Measurements from ENCODE around the gene ZNF860.
A peak's percentile ranks its signal among the peaks of the same experiment; 100 is the strongest.

The ZNF860 gene

GRCh38 chr3:31962801-31963205 lies 18.7 kb upstream of the ZNF860 start:
- H4K5ac ChIP-seq (ENCODE audit: low read length) = no peak overlapping the region
- H3K9ac ChIP-seq (ENCODE audit: low read length) = no peak overlapping the region
- no peak overlapping the region for H2BK15ac ChIP-seq (replicated peaks; ENCODE audit: low read depth)
- no peaks in the 10 kb centered on the region for H3K36me3 ChIP-seq (ENCODE audit: control insufficient read depth, insufficient read depth, low read length)
- DNase-seq = no peak
- no peaks in the 10 kb centered on the region for H3K79me1 ChIP-seq (ENCODE audit: low read length)
- H2BK120ac ChIP-seq (ENCODE audit: low read depth, low read length) = no peak overlapping the region
- H3K4me1 ChIP-seq (ENCODE audit: control insufficient read depth, low read depth, low read length) = peaks cover 15% of the 10 kb centered on the region
- H3K79me2 ChIP-seq (ENCODE audit: control insufficient read depth, insufficient read depth, low read length) = peaks cover 17% of the 10 kb centered on the region
- no peak overlapping the region for H3K4me3 ChIP-seq (ENCODE audit: low read length)
- no peak overlapping the region for H2AK5ac ChIP-seq (ENCODE audit: low read length)
- no peak overlapping the region for H3K27ac ChIP-seq (ENCODE audit: low read depth, low read length)
- no peak overlapping the region for H3K56ac ChIP-seq (ENCODE audit: low read length)
- H3K23ac ChIP-seq (ENCODE audit: low read length) = no peak overlapping the region
- no peaks in the 10 kb centered on the region for H3K27me3 ChIP-seq (ENCODE audit: insufficient read depth, low read length, poor library complexity)
- WGBS (ENCODE audit: extremely low coverage, insufficient coverage, low lambda C conversion rate) = no CpG with 5 or more reads among the region's 2 CpGs
- H3K4me2 ChIP-seq (ENCODE audit: low read length) = no peak overlapping the region
- no peak overlapping the region for H2BK5ac ChIP-seq (ENCODE audit: low read length)
- no peak overlapping the region for H3K18ac ChIP-seq (ENCODE audit: low read length)
- H3K4ac ChIP-seq (ENCODE audit: low read depth, low read length) = no peak overlapping the region
- no peak overlapping the region for H4K8ac ChIP-seq (ENCODE audit: low read depth, low read length)

GRCh38 chr3:31966978-31967591 lies 14.5 kb upstream of the ZNF860 start:
- no peaks in the 10 kb centered on the region for H3K79me1 ChIP-seq (ENCODE audit: low read length)
- H2AK5ac ChIP-seq (ENCODE audit: low read length) = no peak overlapping the region
- H2BK5ac ChIP-seq (ENCODE audit: low read length) = no peak overlapping the region
- peaks cover 17% of the 10 kb centered on the region for H3K79me2 ChIP-seq (ENCODE audit: control insufficient read depth, insufficient read depth, low read length)
- no peak overlapping the region for H3K23ac ChIP-seq (ENCODE audit: low read length)
- no peak overlapping the region for H3K9ac ChIP-seq (ENCODE audit: low read length)
- no peak overlapping the region for H3K27ac ChIP-seq (ENCODE audit: low read depth, low read length)
- no peak overlapping the region for H3K56ac ChIP-seq (ENCODE audit: low read length)
- no peaks in the 10 kb centered on the region for H3K27me3 ChIP-seq (ENCODE audit: insufficient read depth, low read length, poor library complexity)
- no CpG with 5 or more reads among the region's 4 CpGs for WGBS (ENCODE audit: extremely low coverage, insufficient coverage, low lambda C conversion rate)
- no peaks in the 10 kb centered on the region for H3K36me3 ChIP-seq (ENCODE audit: control insufficient read depth, insufficient read depth, low read length)
- H3K4me3 ChIP-seq (ENCODE audit: low read length) = no peak overlapping the region
- H3K4me1 ChIP-seq (ENCODE audit: control insufficient read depth, low read depth, low read length) = no peaks in the 10 kb centered on the region
- no peak overlapping the region for H3K18ac ChIP-seq (ENCODE audit: low read length)
- no peak overlapping the region for H2BK15ac ChIP-seq (replicated peaks; ENCODE audit: low read depth)
- H3K4me2 ChIP-seq (ENCODE audit: low read length) = no peak overlapping the region
- no peak overlapping the region for H3K4ac ChIP-seq (ENCODE audit: low read depth, low read length)
- no peak overlapping the region for H4K5ac ChIP-seq (ENCODE audit: low read length)
- no peak overlapping the region for H4K8ac ChIP-seq (ENCODE audit: low read depth, low read length)
- H2BK120ac ChIP-seq (ENCODE audit: low read depth, low read length) = no peak overlapping the region
- DNase-seq = no peak

GRCh38 chr3:31967592-31967991 lies 14.0 kb upstream of the ZNF860 start:
- WGBS (ENCODE audit: extremely low coverage, insufficient coverage, low lambda C conversion rate) = no CpG with 5 or more reads among the region's 2 CpGs
- H2BK120ac ChIP-seq (ENCODE audit: low read depth, low read length) = no peak overlapping the region

GRCh38 chr3:31968369-31968926 lies 13.1 kb upstream of the ZNF860 start:
- peaks cover 2% of the 10 kb centered on the region for H3K79me1 ChIP-seq (ENCODE audit: low read length)
- no peak overlapping the region for H3K4me3 ChIP-seq (ENCODE audit: low read length)
- no peak overlapping the region for H2BK15ac ChIP-seq (replicated peaks; ENCODE audit: low read depth)
- no peak overlapping the region for H2AK5ac ChIP-seq (ENCODE audit: low read length)
- no CpG with 5 or more reads among the region's 2 CpGs for WGBS (ENCODE audit: extremely low coverage, insufficient coverage, low lambda C conversion rate)
- H3K18ac ChIP-seq (ENCODE audit: low read length) = no peak overlapping the region
- H3K36me3 ChIP-seq (ENCODE audit: control insufficient read depth, insufficient read depth, low read length) = no peaks in the 10 kb centered on the region
- H3K27me3 ChIP-seq (ENCODE audit: insufficient read depth, low read length, poor library complexity) = no peaks in the 10 kb centered on the region
- no peak overlapping the region for H3K23ac ChIP-seq (ENCODE audit: low read length)
- H4K5ac ChIP-seq (ENCODE audit: low read length) = no peak overlapping the region
- no peak overlapping the region for H3K27ac ChIP-seq (ENCODE audit: low read depth, low read length)
- H3K56ac ChIP-seq (ENCODE audit: low read length) = no peak overlapping the region
- no peak overlapping the region for H3K4me2 ChIP-seq (ENCODE audit: low read length)
- peaks cover 20% of the 10 kb centered on the region for H3K79me2 ChIP-seq (ENCODE audit: control insufficient read depth, insufficient read depth, low read length)
- H3K4me1 ChIP-seq (ENCODE audit: control insufficient read depth, low read depth, low read length) = no peaks in the 10 kb centered on the region
- DNase-seq = no peak
- H2BK120ac ChIP-seq (ENCODE audit: low read depth, low read length) = no peak overlapping the region
- H4K8ac ChIP-seq (ENCODE audit: low read depth, low read length) = no peak overlapping the region
- no peak overlapping the region for H2BK5ac ChIP-seq (ENCODE audit: low read length)
- H3K9ac ChIP-seq (ENCODE audit: low read length) = no peak overlapping the region
- H3K4ac ChIP-seq (ENCODE audit: low read depth, low read length) = no peak overlapping the region

More at GRCh38 chr3:31967592-31967991, 14.0 kb upstream of the ZNF860 start:
- Histone ChIP-seq H3K4ac (ENCODE audit: low read depth, low read length) (no peak overlapping the region), H3K18ac (ENCODE audit: low read length) (no peak overlapping the region), H2AK5ac (ENCODE audit: low read length) (no peak overlapping the region), H3K27me3 (ENCODE audit: insufficient read depth, low read length, poor library complexity) (no peaks in the 10 kb centered on the region), H3K4me1 (ENCODE audit: control insufficient read depth, low read depth, low read length) (no peaks in the 10 kb centered on the region), H3K27ac (ENCODE audit: low read depth, low read length) (no peak overlapping the region), H3K56ac (ENCODE audit: low read length) (no peak overlapping the region), H3K36me3 (ENCODE audit: control insufficient read depth, insufficient read depth, low read length) (no peaks in the 10 kb centered on the region), H3K23ac (ENCODE audit: low read length) (no peak overlapping the region), H3K79me1 (ENCODE audit: low read length) (no peaks in the 10 kb centered on the region), H3K4me2 (ENCODE audit: low read length) (no peak overlapping the region), H3K79me2 (ENCODE audit: control insufficient read depth, insufficient read depth, low read length) (peaks cover 18% of the 10 kb centered on the region), H3K9ac (ENCODE audit: low read length) (no peak overlapping the region), H2BK15ac (replicated peaks; ENCODE audit: low read depth) (no peak overlapping the region), H4K5ac (ENCODE audit: low read length) (no peak overlapping the region), H3K4me3 (ENCODE audit: low read length) (no peak overlapping the region), H4K8ac (ENCODE audit: low read depth, low read length) (no peak overlapping the region), H2BK5ac (ENCODE audit: low read length) (no peak overlapping the region)
- DNase-seq = no peak

DNA sequence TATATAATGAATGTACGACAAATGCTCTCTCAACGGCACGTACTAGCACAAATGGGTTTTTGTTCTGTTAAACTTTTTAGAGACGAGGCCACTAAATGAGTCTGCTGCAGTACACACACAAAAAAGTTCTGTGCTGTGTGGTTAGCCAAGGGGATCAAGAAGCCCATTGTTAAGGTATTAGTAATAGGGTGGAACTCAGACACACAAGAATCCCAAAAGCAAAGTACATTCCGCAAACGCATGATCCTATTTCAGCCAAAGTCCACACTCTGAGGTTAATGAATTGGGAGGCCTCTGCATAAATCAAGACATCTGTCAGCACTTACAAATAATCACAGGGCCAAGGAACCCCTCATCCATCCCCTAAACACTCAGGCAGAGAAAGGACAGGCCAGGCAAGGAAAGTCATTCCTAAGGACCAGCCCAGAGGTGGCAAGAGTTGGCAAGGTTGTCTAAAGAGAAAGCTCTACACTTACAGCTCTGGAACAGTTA lies 12.6 kb upstream of the ZNF860 start:
- no peaks in the 10 kb centered on the region for H3K36me3 ChIP-seq (ENCODE audit: control insufficient read depth, insufficient read depth, low read length)
- no peak overlapping the region for H3K9ac ChIP-seq (ENCODE audit: low read length)
- peaks cover 25% of the 10 kb centered on the region for H3K79me2 ChIP-seq (ENCODE audit: control insufficient read depth, insufficient read depth, low read length)
- no peak overlapping the region for H3K4me2 ChIP-seq (ENCODE audit: low read length)
- no CpG with 5 or more reads among the region's 6 CpGs for WGBS (ENCODE audit: extremely low coverage, insufficient coverage, low lambda C conversion rate)
- no peak overlapping the region for H3K4me3 ChIP-seq (ENCODE audit: low read length)
- peak overlapping the region; percentile 86 for H3K23ac ChIP-seq (ENCODE audit: low read length)
- no peak overlapping the region for H2BK120ac ChIP-seq (ENCODE audit: low read depth, low read length)
- H3K4me1 ChIP-seq (ENCODE audit: control insufficient read depth, low read depth, low read length) = no peaks in the 10 kb centered on the region
- H3K4ac ChIP-seq (ENCODE audit: low read depth, low read length) = no peak overlapping the region
- H3K79me1 ChIP-seq (ENCODE audit: low read length) = peaks cover 3% of the 10 kb centered on the region
- H2BK15ac ChIP-seq (replicated peaks; ENCODE audit: low read depth) = no peak overlapping the region
- no peak overlapping the region for H3K56ac ChIP-seq (ENCODE audit: low read length)
- peak; percentile 75 for DNase-seq
- no peak overlapping the region for H3K18ac ChIP-seq (ENCODE audit: low read length)
- H2AK5ac ChIP-seq (ENCODE audit: low read length) = no peak overlapping the region
- no peak overlapping the region for H4K8ac ChIP-seq (ENCODE audit: low read depth, low read length)
- H4K5ac ChIP-seq (ENCODE audit: low read length) = no peak overlapping the region
- no peaks in the 10 kb centered on the region for H3K27me3 ChIP-seq (ENCODE audit: insufficient read depth, low read length, poor library complexity)
- H3K27ac ChIP-seq (ENCODE audit: low read depth, low read length) = peak overlapping the region; percentile 33
- H2BK5ac ChIP-seq (ENCODE audit: low read length) = no peak overlapping the region

- Histone ChIP-seq H3K23ac (ENCODE audit: low read length) (no peak overlapping the region), H2BK15ac (replicated peaks; ENCODE audit: low read depth) (no peak overlapping the region), H3K9ac (ENCODE audit: low read length) (no peak overlapping the region), H4K8ac (ENCODE audit: low read depth, low read length) (no peak overlapping the region), H4K5ac (ENCODE audit: low read length) (no peak overlapping the region), H2AK5ac (ENCODE audit: low read length) (no peak overlapping the region), H3K27me3 (ENCODE audit: insufficient read depth, low read length, poor library complexity) (no peaks in the 10 kb centered on the region), H2BK5ac (ENCODE audit: low read length) (no peak overlapping the region), H3K4ac (ENCODE audit: low read depth, low read length) (no peak overlapping the region), H3K56ac (ENCODE audit: low read length) (no peak overlapping the region), H2BK120ac (ENCODE audit: low read depth, low read length) (no peak overlapping the region), H3K18ac (ENCODE audit: low read length) (no peak overlapping the region), H3K4me3 (ENCODE audit: low read length) (no peak overlapping the region), H3K4me1 (ENCODE audit: control insufficient read depth, low read depth, low read length) (no peaks in the 10 kb centered on the region), H3K27ac (ENCODE audit: low read depth, low read length) (no peak overlapping the region), H3K36me3 (ENCODE audit: control insufficient read depth, insufficient read depth, low read length) (no peaks in the 10 kb centered on the region), H3K79me2 (ENCODE audit: control insufficient read depth, insufficient read depth, low read length) (peaks cover 41% of the 10 kb centered on the region), H3K79me1 (ENCODE audit: low read length) (peaks cover 3% of the 10 kb centered on the region), H3K4me2 (ENCODE audit: low read length) (no peak overlapping the region)
- WGBS (ENCODE audit: extremely low coverage, insufficient coverage, low lambda C conversion rate) = no CpG with 5 or more reads among the region's 3 CpGs
- no peak for DNase-seq
Observed at GRCh38 chr3:31971607-31972006, 9.9 kb upstream of the ZNF860 start.
